IMR-90 (cell line): ENCODE measurements around the gene ABHD6. TPM values are rescaled to one million over a fixed set of nuclear protein-coding genes. Genes with fewer than 3 reads are reported as not detected.

Experiments
- ATAC-seq: fragments of 200-7000 bp; cut with Tn5 transposase; 2 replicates; pipeline ENCODE4 v1.9.1; 2020; ENCODE audit warnings: low read depth, mild to moderate bottlenecking, moderate library complexity
- BruUV-seq: library from RNA; stranded (reverse); fragments of 400-500 nt; replicated peaks from 2 replicates; lab custom pipeline; 2021; lab: Mats Ljungman, UMichigan
- CTCF ChIA-PET: fragments of 300-600 bp; formaldehyde crosslinking; extraction: SDS; loops from one replicate; lab custom pipeline; 2021; ENCODE audit warnings: antibody characterized with exemption; lab: Yijun Ruan, JAX
- POLR2A ChIA-PET: fragments of 300-600 bp; sonication (Branson Sonifier 250); formaldehyde crosslinking; loops from one replicate; lab custom pipeline; 2022; ENCODE audit warnings: antibody characterized with exemption; ENCODE audit not compliant: unreplicated experiment; lab: Charles Lee
- DNase-seq: peaks from one replicate; pipeline ENCODE4 v3.0.0; 2013
- H2AFZ ChIP-seq: replicated peaks from 2 replicates; pipeline ENCODE3; 2013; ENCODE audit warnings: low read length, mild to moderate bottlenecking; ENCODE audit not compliant: poor library complexity
- H2AK5ac ChIP-seq: 2 replicates; pipeline ENCODE4 v1.6.1; 2013; ENCODE audit warnings: low read depth, low read length, inconsistent platforms
- H2AK9ac ChIP-seq: replicated peaks from 2 replicates; pipeline ENCODE3; 2013; ENCODE audit warnings: mild to moderate bottlenecking, low read depth, low read length, moderate library complexity; ENCODE audit not compliant: poor library complexity
- H2BK120ac ChIP-seq: 2 replicates; pipeline ENCODE4 v1.6.1; 2013; ENCODE audit warnings: low read depth, low read length, inconsistent platforms
- H2BK15ac ChIP-seq: 3 replicates; pipeline ENCODE4 v1.6.1; 2013; ENCODE audit warnings: low read depth, low read length, inconsistent platforms
- H2BK20ac ChIP-seq: 2 replicates; pipeline ENCODE4 v1.6.1; 2013; ENCODE audit warnings: low read depth, mild to moderate bottlenecking, inconsistent platforms, low read length, moderate library complexity
- H2BK5ac ChIP-seq: 2 replicates; pipeline ENCODE4 v1.6.1; 2013; ENCODE audit warnings: mild to moderate bottlenecking, low read depth, low read length, inconsistent platforms; ENCODE audit not compliant: poor library complexity, severe bottlenecking
- H3K14ac ChIP-seq: replicated peaks from 2 replicates; pipeline ENCODE4 v1.6.1; 2013; ENCODE audit warnings: low read depth, low read length, inconsistent platforms
- H3K18ac ChIP-seq: 2 replicates; pipeline ENCODE4 v1.6.1; 2013; ENCODE audit warnings: low read depth, low read length, control low read depth
- H3K23ac ChIP-seq: 2 replicates; pipeline ENCODE4 v1.6.1; 2013; ENCODE audit warnings: low read depth, low read length, inconsistent platforms
- H3K27ac ChIP-seq: 2 replicates; pipeline ENCODE4 v1.5.1; 2013; ENCODE audit warnings: mild to moderate bottlenecking, control low read depth, low read length; ENCODE audit not compliant: insufficient read depth
- H3K27me3 ChIP-seq: 2 replicates; pipeline ENCODE4 v1.6.1; 2013; ENCODE audit warnings: low read length; ENCODE audit not compliant: control insufficient read depth, insufficient read depth
- H3K36me3 ChIP-seq: 2 replicates; pipeline ENCODE4 v1.6.1; 2013; ENCODE audit warnings: low read length, mixed read lengths; ENCODE audit not compliant: control insufficient read depth, insufficient read depth
- H3K4ac ChIP-seq: 2 replicates; pipeline ENCODE4 v1.6.1; 2013; ENCODE audit warnings: low read depth, low read length, inconsistent platforms
- H3K4me1 ChIP-seq: 2 replicates; pipeline ENCODE4 v1.6.1; 2013; ENCODE audit warnings: low read length, mixed read lengths; ENCODE audit not compliant: control insufficient read depth, insufficient read depth
- H3K4me2 ChIP-seq: 2 replicates; pipeline ENCODE4 v1.6.1; 2013; ENCODE audit warnings: low read depth, mild to moderate bottlenecking, control low read depth, low read length, moderate library complexity
- H3K4me3 ChIP-seq: 2 replicates; pipeline ENCODE4 v1.5.1; 2013; ENCODE audit warnings: low read depth, mild to moderate bottlenecking, control low read depth, low read length, moderate library complexity; ENCODE audit not compliant: insufficient read depth
- H3K56ac ChIP-seq: 2 replicates; pipeline ENCODE4 v1.6.1; 2013; ENCODE audit warnings: low read length, inconsistent platforms; ENCODE audit not compliant: insufficient read depth; ENCODE audit errors: extremely low read depth
- H3K79me1 ChIP-seq, 2 experiments: 2 replicates each; pipeline ENCODE4 v1.6.1; 2013; ENCODE audit warnings: low read length in 2 of 2, inconsistent platforms in 1 of 2, low read depth in 1 of 2
- H3K9ac ChIP-seq: 2 replicates; pipeline ENCODE4 v1.6.1; 2013; ENCODE audit warnings: low read depth, low read length, control low read depth
- H3K9me1 ChIP-seq: 2 replicates; pipeline ENCODE4 v1.6.1; 2013; ENCODE audit warnings: low read length, inconsistent platforms; ENCODE audit not compliant: insufficient read depth
- H3K9me3 ChIP-seq: 2 replicates; pipeline ENCODE4 v1.6.1; 2013; ENCODE audit warnings: low read length; ENCODE audit not compliant: control insufficient read depth, insufficient read depth
- H4K20me1 ChIP-seq: 2 replicates; pipeline ENCODE4 v1.6.1; 2013; ENCODE audit warnings: low read length, inconsistent platforms; ENCODE audit not compliant: insufficient read depth
- H4K5ac ChIP-seq: 2 replicates; pipeline ENCODE4 v1.6.1; 2013; ENCODE audit warnings: mild to moderate bottlenecking, low read depth, low read length, control low read depth
- H4K8ac ChIP-seq, 2 experiments: 2 replicates each; pipeline ENCODE4 v1.6.1; 2013; ENCODE audit warnings: low read depth in 2 of 2, low read length in 2 of 2, control low read depth in 1 of 2, inconsistent platforms in 1 of 2
- H4K91ac ChIP-seq: 2 replicates; pipeline ENCODE4 v1.6.1; 2013; ENCODE audit warnings: low read depth, low read length, inconsistent platforms; ENCODE audit not compliant: insufficient read depth
- CEBPB ChIP-seq: IDR thresholded peaks from 2 replicates; pipeline ENCODE4 v1.6.1; 2012; ENCODE audit warnings: low read depth, low read length, improper control_type of control experiment
- CTCF ChIP-seq: conservative IDR thresholded peaks from 2 replicates; pipeline ENCODE4 v1.5.1; 2012; ENCODE audit warnings: mild to moderate bottlenecking, low read depth, low read length, improper control_type of control experiment
- FOS ChIP-seq: fragments of 150-350 bp; IDR thresholded peaks from 2 replicates; pipeline ENCODE4 v1.6.1; 2016; ENCODE audit warnings: low read depth, low read length
- MAFK ChIP-seq: IDR thresholded peaks from 2 replicates; pipeline ENCODE4 v1.6.1; 2012; ENCODE audit warnings: low read depth, low read length, improper control_type of control experiment
- MAZ ChIP-seq: IDR thresholded peaks from 2 replicates; pipeline ENCODE4 v1.6.1; 2012; ENCODE audit warnings: low read depth, mild to moderate bottlenecking, low read length, improper control_type of control experiment, moderate library complexity, borderline replicate concordance
- MXI1 ChIP-seq: IDR thresholded peaks from 2 replicates; pipeline ENCODE4 v1.6.1; 2012; ENCODE audit warnings: low read depth, mild to moderate bottlenecking, low read length, moderate library complexity, borderline replicate concordance
- POLR2A ChIP-seq: IDR thresholded peaks from 2 replicates; pipeline ENCODE4 v1.6.1; 2012; ENCODE audit warnings: mild to moderate bottlenecking, low read depth, low read length
- RAD21 ChIP-seq: IDR thresholded peaks from 2 replicates; pipeline ENCODE4 v1.6.1; 2012; ENCODE audit warnings: low read length, improper control_type of control experiment
- RFX5 ChIP-seq: IDR thresholded peaks from 2 replicates; pipeline ENCODE4 v1.8.0; 2012; ENCODE audit warnings: low read depth, mild to moderate bottlenecking, low read length, moderate library complexity
- WGBS, 2 experiments: methylation state at CpG; one replicate each; pipeline versions ENCODE4 v1.1.5 to v1.1.7; 2013; ENCODE audit warnings: missing lambda C conversion rate in 2 of 2; ENCODE audit not compliant: insufficient read length in 1 of 2; ENCODE audit errors: extremely low coverage in 2 of 2; 5-methylcytosine and 5-hydroxymethylcytosine counted together
- dilution Hi-C: fragments of 300-500 bp; cut with HindIII; formaldehyde crosslinking; loops from one replicate; pipeline ENCODE4 v1.14.3; 2018; ENCODE audit warnings: low sequenced_read_pairs; ENCODE audit not compliant: unreplicated experiment
- in situ Hi-C: fragments of 300-500 bp; cut with MboI; formaldehyde crosslinking; loops from 3 replicates; pipeline ENCODE4 v1.14.3; 2019; ENCODE audit warnings: low sequenced_read_pairs, inconsistent platforms, mixed read lengths
- intact Hi-C: fragments of 100-400 bp; cut with micrococcal nuclease; formaldehyde crosslinking; loops from 2 replicates; pipeline ENCODE4 v1.10.0; 2022
- polyA plus RNA-seq, 3 experiments: library from polyadenylated mRNA; depleted of rRNA; stranded (reverse); fragments of >200 nt; gene quantifications; 2 replicates each; pipeline ENCODE4 v1.2.3, GENCODE V29; 2012; ENCODE audit warnings: low replicate concordance in 1 of 3
- total RNA-seq: library from RNA; depleted of rRNA; stranded (reverse); fragments of >200 nt; gene quantifications from 2 replicates; pipeline ENCODE4 v1.2.3, GENCODE V29; 2012

ABHD6 gene
- total and polyA plus RNA-seq, 2 of the 4 experiments (the other 2 are of a cell fraction), result 5.0 to 5.6 TPM

- intact Hi-C loops (no loop called here), in situ Hi-C loops (no loop called here), dilution Hi-C loops (no loop called here)
- DNase-seq (no peak), ATAC-seq (no peak)
- no peak overlapping the region for H3K27ac ChIP-seq
- H3K36me3 ChIP-seq, result peaks cover 8% of the 10 kb centered on the region
- H3K23ac ChIP-seq, result no peak overlapping the region
- no peak overlapping the region for H3K14ac ChIP-seq
- H3K79me1 ChIP-seq, result no peaks in the 10 kb centered on the region
- no TSS peak for BruUV-seq
- no peaks in the 10 kb centered on the region for H3K27me3 ChIP-seq
- H4K20me1 ChIP-seq, result peaks cover 5% of the 10 kb centered on the region; the same call in 1 of the 2 replicates
- ChIA-PET CTCF (no interaction called here), POLR2A (no interaction called here)
- no peak overlapping the region for H2BK20ac ChIP-seq
- H3K56ac ChIP-seq, result no peak overlapping the region
- H3K18ac ChIP-seq, result no peak overlapping the region
- peaks cover 9% of the 10 kb centered on the region for H3K4me1 ChIP-seq
- H4K8ac ChIP-seq, result no peak overlapping the region
- no peak overlapping the region for H2AK5ac ChIP-seq
- H3K9me3 ChIP-seq, result no peaks in the 10 kb centered on the region
- no peak overlapping the region for H4K5ac ChIP-seq
- H3K4me3 ChIP-seq, result no peak overlapping the region
- no peak overlapping the region for H3K9ac ChIP-seq
- TF ChIP-seq MAZ, result no peak
- TF ChIP-seq MAFK, result no peak
- no peak for TF ChIP-seq FOS
- no peak for TF ChIP-seq RAD21
- TF ChIP-seq CTCF, result no peak
- TF ChIP-seq POLR2A, result no peak
- no peak for TF ChIP-seq CEBPB
- TF ChIP-seq RFX5, result no peak
- TF ChIP-seq MXI1, result no peak
- no peak overlapping the region for H4K91ac ChIP-seq
- H3K4ac ChIP-seq, result no peak overlapping the region
- H2AK9ac ChIP-seq, result no peak overlapping the region
- WGBS, 2 experiments, result no CpG with 5 or more reads among the region's 3 CpGs
- no peak overlapping the region for H2BK120ac ChIP-seq
- no peak overlapping the region for H3K4me2 ChIP-seq
- no peak overlapping the region for H2BK15ac ChIP-seq
- H3K9me1 ChIP-seq, result peaks cover 6% of the 10 kb centered on the region
- H2BK5ac ChIP-seq, result no peak overlapping the region
- no peak overlapping the region for H2AFZ ChIP-seq
Observed at GRCh38 chr3:58261954-58262666, 24.5 kb downstream of the ABHD6 start.
